ENCODE data around the gene MYO1H. TPM values are rescaled to one million over a fixed set of nuclear protein-coding genes. Genes with fewer than 3 reads are reported as not detected.

Gene MYO1H
- total and polyA plus RNA-seq, 2 experiments from 2014 or later, result not detected

DNA sequence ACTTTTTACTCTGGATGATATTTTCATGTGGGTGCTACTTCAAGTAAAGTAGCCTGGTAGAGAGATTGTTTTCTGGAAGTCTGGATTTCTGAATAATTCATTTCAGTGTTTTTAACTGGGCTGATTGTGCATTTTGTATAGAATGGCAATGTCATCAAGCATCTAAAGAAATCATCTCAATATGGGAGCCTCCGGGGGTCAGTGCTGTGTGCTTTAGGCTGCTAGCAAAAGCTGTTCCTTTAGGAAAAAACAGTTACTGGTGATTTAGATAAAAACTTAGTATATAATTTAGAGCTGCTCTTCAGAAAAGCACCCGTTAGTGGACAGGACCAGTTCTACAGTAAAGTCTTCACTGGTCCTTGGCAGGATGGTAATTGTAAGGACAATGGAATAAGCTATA, 134.8 kb downstream of the MYO1H start (continued):
- TF ChIP-seq, protein P1, sequence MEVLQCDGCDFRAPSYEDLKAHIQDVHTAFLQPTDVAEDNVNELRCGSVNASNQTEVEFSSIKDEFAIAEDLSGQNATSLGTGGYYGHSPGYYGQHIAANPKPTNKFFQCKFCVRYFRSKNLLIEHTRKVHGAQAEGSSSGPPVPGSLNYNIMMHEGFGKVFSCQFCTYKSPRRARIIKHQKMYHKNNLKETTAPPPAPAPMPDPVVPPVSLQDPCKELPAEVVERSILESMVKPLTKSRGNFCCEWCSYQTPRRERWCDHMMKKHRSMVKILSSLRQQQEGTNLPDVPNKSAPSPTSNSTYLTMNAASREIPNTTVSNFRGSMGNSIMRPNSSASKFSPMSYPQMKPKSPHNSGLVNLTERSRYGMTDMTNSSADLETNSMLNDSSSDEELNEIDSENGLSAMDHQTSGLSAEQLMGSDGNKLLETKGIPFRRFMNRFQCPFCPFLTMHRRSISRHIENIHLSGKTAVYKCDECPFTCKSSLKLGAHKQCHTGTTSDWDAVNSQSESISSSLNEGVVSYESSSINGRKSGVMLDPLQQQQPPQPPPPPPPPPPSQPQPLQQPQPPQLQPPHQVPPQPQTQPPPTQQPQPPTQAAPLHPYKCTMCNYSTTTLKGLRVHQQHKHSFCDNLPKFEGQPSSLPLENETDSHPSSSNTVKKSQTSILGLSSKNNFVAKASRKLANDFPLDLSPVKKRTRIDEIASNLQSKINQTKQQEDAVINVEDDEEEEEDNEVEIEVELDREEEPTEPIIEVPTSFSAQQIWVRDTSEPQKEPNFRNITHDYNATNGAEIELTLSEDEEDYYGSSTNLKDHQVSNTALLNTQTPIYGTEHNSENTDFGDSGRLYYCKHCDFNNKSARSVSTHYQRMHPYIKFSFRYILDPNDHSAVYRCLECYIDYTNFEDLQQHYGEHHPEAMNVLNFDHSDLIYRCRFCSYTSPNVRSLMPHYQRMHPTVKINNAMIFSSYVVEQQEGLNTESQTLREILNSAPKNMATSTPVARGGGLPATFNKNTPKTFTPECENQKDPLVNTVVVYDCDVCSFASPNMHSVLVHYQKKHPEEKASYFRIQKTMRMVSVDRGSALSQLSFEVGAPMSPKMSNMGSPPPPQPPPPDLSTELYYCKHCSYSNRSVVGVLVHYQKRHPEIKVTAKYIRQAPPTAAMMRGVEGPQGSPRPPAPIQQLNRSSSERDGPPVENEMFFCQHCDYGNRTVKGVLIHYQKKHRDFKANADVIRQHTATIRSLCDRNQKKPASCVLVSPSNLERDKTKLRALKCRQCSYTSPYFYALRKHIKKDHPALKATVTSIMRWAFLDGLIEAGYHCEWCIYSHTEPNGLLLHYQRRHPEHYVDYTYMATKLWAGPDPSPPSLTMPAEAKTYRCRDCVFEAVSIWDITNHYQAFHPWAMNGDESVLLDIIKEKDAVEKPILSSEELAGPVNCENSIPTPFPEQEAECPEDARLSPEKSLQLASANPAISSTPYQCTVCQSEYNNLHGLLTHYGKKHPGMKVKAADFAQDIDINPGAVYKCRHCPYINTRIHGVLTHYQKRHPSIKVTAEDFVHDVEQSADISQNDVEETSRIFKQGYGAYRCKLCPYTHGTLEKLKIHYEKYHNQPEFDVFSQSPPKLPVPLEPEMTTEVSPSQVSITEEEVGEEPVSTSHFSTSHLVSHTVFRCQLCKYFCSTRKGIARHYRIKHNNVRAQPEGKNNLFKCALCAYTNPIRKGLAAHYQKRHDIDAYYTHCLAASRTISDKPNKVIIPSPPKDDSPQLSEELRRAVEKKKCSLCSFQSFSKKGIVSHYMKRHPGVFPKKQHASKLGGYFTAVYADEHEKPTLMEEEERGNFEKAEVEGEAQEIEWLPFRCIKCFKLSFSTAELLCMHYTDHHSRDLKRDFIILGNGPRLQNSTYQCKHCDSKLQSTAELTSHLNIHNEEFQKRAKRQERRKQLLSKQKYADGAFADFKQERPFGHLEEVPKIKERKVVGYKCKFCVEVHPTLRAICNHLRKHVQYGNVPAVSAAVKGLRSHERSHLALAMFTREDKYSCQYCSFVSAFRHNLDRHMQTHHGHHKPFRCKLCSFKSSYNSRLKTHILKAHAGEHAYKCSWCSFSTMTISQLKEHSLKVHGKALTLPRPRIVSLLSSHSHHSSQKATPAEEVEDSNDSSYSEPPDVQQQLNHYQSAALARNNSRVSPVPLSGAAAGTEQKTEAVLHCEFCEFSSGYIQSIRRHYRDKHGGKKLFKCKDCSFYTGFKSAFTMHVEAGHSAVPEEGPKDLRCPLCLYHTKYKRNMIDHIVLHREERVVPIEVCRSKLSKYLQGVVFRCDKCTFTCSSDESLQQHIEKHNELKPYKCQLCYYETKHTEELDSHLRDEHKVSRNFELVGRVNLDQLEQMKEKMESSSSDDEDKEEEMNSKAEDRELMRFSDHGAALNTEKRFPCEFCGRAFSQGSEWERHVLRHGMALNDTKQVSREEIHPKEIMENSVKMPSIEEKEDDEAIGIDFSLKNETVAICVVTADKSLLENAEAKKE (CRISPR knock-in tag; IDR thresholded peaks at IDR 0.05), result no peak
- TF ChIP-seq, protein P2, sequence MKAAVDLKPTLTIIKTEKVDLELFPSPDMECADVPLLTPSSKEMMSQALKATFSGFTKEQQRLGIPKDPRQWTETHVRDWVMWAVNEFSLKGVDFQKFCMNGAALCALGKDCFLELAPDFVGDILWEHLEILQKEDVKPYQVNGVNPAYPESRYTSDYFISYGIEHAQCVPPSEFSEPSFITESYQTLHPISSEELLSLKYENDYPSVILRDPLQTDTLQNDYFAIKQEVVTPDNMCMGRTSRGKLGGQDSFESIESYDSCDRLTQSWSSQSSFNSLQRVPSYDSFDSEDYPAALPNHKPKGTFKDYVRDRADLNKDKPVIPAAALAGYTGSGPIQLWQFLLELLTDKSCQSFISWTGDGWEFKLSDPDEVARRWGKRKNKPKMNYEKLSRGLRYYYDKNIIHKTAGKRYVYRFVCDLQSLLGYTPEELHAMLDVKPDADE (IDR thresholded peaks at IDR 0.05), result no peak
- no peak for TF ChIP-seq EZH2phosphoT487 (IDR thresholded peaks at IDR 0.05; ENCODE audit: unreplicated experiment)
- no peak for TF ChIP-seq ZNF331 (CRISPR knock-in tag; IDR thresholded peaks at IDR 0.05; ENCODE audit: low read depth)
- no peak for TF ChIP-seq POLR2AphosphoS5 (IDR thresholded peaks at IDR 0.05; ENCODE audit: low read depth)
- no peak for TF ChIP-seq JUNB (IDR thresholded peaks at IDR 0.05; ENCODE audit: unreplicated experiment)
- TF ChIP-seq, protein P3, sequence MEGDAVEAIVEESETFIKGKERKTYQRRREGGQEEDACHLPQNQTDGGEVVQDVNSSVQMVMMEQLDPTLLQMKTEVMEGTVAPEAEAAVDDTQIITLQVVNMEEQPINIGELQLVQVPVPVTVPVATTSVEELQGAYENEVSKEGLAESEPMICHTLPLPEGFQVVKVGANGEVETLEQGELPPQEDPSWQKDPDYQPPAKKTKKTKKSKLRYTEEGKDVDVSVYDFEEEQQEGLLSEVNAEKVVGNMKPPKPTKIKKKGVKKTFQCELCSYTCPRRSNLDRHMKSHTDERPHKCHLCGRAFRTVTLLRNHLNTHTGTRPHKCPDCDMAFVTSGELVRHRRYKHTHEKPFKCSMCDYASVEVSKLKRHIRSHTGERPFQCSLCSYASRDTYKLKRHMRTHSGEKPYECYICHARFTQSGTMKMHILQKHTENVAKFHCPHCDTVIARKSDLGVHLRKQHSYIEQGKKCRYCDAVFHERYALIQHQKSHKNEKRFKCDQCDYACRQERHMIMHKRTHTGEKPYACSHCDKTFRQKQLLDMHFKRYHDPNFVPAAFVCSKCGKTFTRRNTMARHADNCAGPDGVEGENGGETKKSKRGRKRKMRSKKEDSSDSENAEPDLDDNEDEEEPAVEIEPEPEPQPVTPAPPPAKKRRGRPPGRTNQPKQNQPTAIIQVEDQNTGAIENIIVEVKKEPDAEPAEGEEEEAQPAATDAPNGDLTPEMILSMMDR (conservative IDR thresholded peaks at IDR 0.05; ENCODE audit: low read depth in 2 of 2), result no peak
- TF ChIP-seq CREB1 (CRISPR knock-in tag; IDR thresholded peaks at IDR 0.05; ENCODE audit: low read depth), result no peak

Measured in GM23338 (cell line).